GM13977 (cell line): ENCODE data around the gene GSTA3.
A peak's percentile ranks its signal among the peaks of the same experiment; 100 is the strongest.

ENCODE experiments used
- DNase-seq: peaks from one replicate; pipeline ENCODE4 v3.0.0; 2012; ENCODE audit warnings: low spot score
- CTCF ChIP-seq: IDR thresholded peaks from 2 replicates; pipeline ENCODE4 v1.5.1; 2012; ENCODE audit warnings: mild to moderate bottlenecking, control low read depth; ENCODE audit not compliant: insufficient read depth; ENCODE audit errors: extremely low read depth, missing control alignments
- in situ Hi-C: fragments of 300-500 bp; cut with MboI; formaldehyde crosslinking; loops from one replicate; pipeline ENCODE4 v1.12.0; 2022; ENCODE audit warnings: low sequenced_read_pairs, low pct_unique_long_range_greater_than_20kb, mixed read lengths, inconsistent platforms; ENCODE audit not compliant: unreplicated experiment

GSTA3 gene

GRCh38 chr6:52893803-52894202, 15.7 kb downstream of the GSTA3 start:
- in situ Hi-C loops: no loop called here

GRCh38 chr6:52893221-52893620, 16.3 kb downstream of the GSTA3 start:
- DNase-seq: no peak
- in situ Hi-C loops: no loop called here
- TF ChIP-seq CTCF: no peak

More at GRCh38 chr6:52893803-52894202, 15.7 kb downstream of the GSTA3 start:
- no peak for TF ChIP-seq CTCF
- no peak for DNase-seq

- in situ Hi-C loops: no loop called here
Observed at GRCh38 chr6:52890018-52890417, 19.5 kb downstream of the GSTA3 start.

GRCh38 chr6:52887910-52888524, 21.5 kb downstream of the GSTA3 start:
- in situ Hi-C loops: no loop called here
- DNase-seq: no peak
- no peak for TF ChIP-seq CTCF

More at GRCh38 chr6:52890018-52890417, 19.5 kb downstream of the GSTA3 start:
- DNase-seq: no peak
- TF ChIP-seq CTCF: no peak

GRCh38 chr6:52881996-52882841, 27.3 kb downstream of the GSTA3 start:
- in situ Hi-C loops: no loop called here
- DNase-seq: peak; percentile 78
- TF ChIP-seq CTCF: peak; percentile 82

GRCh38 chr6:52881662-52881995, 27.9 kb downstream of the GSTA3 start:
- in situ Hi-C loops: no loop called here
- TF ChIP-seq CTCF: no peak
- DNase-seq: no peak
